Measurements from ENCODE around the gene GAS2L2. TPM values are rescaled to one million over a fixed set of nuclear protein-coding genes. Genes with fewer than 3 reads are reported as not detected.
A peak's percentile ranks its signal among the peaks of the same experiment; 100 is the strongest.
"Not testable (repeated sequence)": the region's sequence is repeated elsewhere in the genome, so short reads cannot be mapped to it uniquely, and the experiment has no call there.

Gene GAS2L2
- total and polyA plus RNA-seq, 5 donors from 2014 or later, result not detected

- peaks cover 43% of the 10 kb centered on the region for H3K36me3 ChIP-seq (ENCODE audit: control insufficient read depth, insufficient read depth, low read length)
- ATAC-seq (ENCODE audit: low read depth in 2 of 2) (peak in 1 of 2 donors; percentile 39), DNase-seq (no peak)
- H3K9me3 ChIP-seq (ENCODE audit: control insufficient read depth in 2 of 2, low read length in 2 of 2), result no peaks in the 10 kb centered on the region
- H3K4me3 ChIP-seq (ENCODE audit: low read depth, low read length), result peak overlapping the region; percentile 43
- Mint-ChIP-seq H3K9me3 (no peaks in the 10 kb centered on the region), H3K27ac (peak overlapping the region in 2 of 3 donors; percentile 21 to 70), H3K4me1 (peaks cover 13 to 64% (median 45%) of the 10 kb centered on the region in 4 donors), H3K27me3 (no peaks in the 10 kb centered on the region), H3K4me3 (peak overlapping the region in 1 of 4 donors; percentile 69), H3K36me3 (peaks cover 23% of the 10 kb centered on the region)
- no peak overlapping the region for H3K27ac ChIP-seq (ENCODE audit: insufficient read depth, low read length, poor library complexity, severe bottlenecking)
- no peaks in the 10 kb centered on the region for H3K27me3 ChIP-seq (ENCODE audit: control insufficient read depth, insufficient read depth, low read length)
- peaks cover 18% of the 10 kb centered on the region for H3K4me1 ChIP-seq (ENCODE audit: control insufficient read depth, insufficient read depth, low read length, poor library complexity, severe bottlenecking)
Measured at GRCh38 chr17:35708951-35709350, 44.1 kb downstream of the GAS2L2 start.

GRCh38 chr17:35708149-35708548, 44.9 kb downstream of the GAS2L2 start:
- ATAC-seq (ENCODE audit: low read depth in 2 of 2) (peak; percentile 44 to 47), DNase-seq (no peak)
- Mint-ChIP-seq H3K4me3 (peak overlapping the region in 1 of 4 donors; percentile 6), H3K27ac (peak overlapping the region in 2 of 3 donors; percentile 21 to 25), H3K4me1 (peaks cover 13 to 65% (median 46%) of the 10 kb centered on the region in 4 donors), H3K36me3 (peaks cover 23% of the 10 kb centered on the region), H3K27me3 (no peaks in the 10 kb centered on the region), H3K9me3 (no peaks in the 10 kb centered on the region)
- no peaks in the 10 kb centered on the region for H3K27me3 ChIP-seq (ENCODE audit: control insufficient read depth, insufficient read depth, low read length)
- peak overlapping the region; percentile 29 for H3K4me3 ChIP-seq (ENCODE audit: low read depth, low read length)
- H3K9me3 ChIP-seq (ENCODE audit: control insufficient read depth in 2 of 2, low read length in 2 of 2), result no peaks in the 10 kb centered on the region
- no peak overlapping the region for H3K27ac ChIP-seq (ENCODE audit: insufficient read depth, low read length, poor library complexity, severe bottlenecking)
- H3K36me3 ChIP-seq (ENCODE audit: control insufficient read depth, insufficient read depth, low read length), result peaks cover 38% of the 10 kb centered on the region
- H3K4me1 ChIP-seq (ENCODE audit: control insufficient read depth, insufficient read depth, low read length, poor library complexity, severe bottlenecking), result peaks cover 15% of the 10 kb centered on the region

GRCh38 chr17:35705705-35706104, 47.3 kb downstream of the GAS2L2 start:
- H3K9me3 Mint-ChIP-seq, result peaks cover 0 to 5% (median 0%) of the 10 kb centered on the region in 7 donors
- peaks cover 38% of the 10 kb centered on the region for H3K36me3 Mint-ChIP-seq
- H3K9me3 ChIP-seq (ENCODE audit: control insufficient read depth in 2 of 2, low read length in 2 of 2), result no peaks in the 10 kb centered on the region
- no peaks in the 10 kb centered on the region for H3K27me3 Mint-ChIP-seq
- H3K4me1 Mint-ChIP-seq, result peaks cover 19 to 60% (median 48%) of the 10 kb centered on the region in 4 donors
- H3K4me3 Mint-ChIP-seq, result no peak overlapping the region
- peaks cover 9% of the 10 kb centered on the region for H3K4me1 ChIP-seq (ENCODE audit: control insufficient read depth, insufficient read depth, low read length, poor library complexity, severe bottlenecking)
- H3K27me3 ChIP-seq (ENCODE audit: control insufficient read depth, insufficient read depth, low read length), result no peaks in the 10 kb centered on the region
- ATAC-seq (ENCODE audit: low read depth in 2 of 2), result no peak
- peaks cover 27% of the 10 kb centered on the region for H3K36me3 ChIP-seq (ENCODE audit: control insufficient read depth, insufficient read depth, low read length)
- H3K27ac Mint-ChIP-seq, result peak overlapping the region in 1 of 3 donors; percentile 31
- H3K27ac ChIP-seq (ENCODE audit: insufficient read depth, low read length, poor library complexity, severe bottlenecking), result no peak overlapping the region
- no peak for DNase-seq
- no peak overlapping the region for H3K4me3 ChIP-seq (ENCODE audit: low read depth, low read length)

GRCh38 chr17:35705230-35705629, 47.8 kb downstream of the GAS2L2 start:
- H3K9me3 Mint-ChIP-seq, result peaks cover 0 to 5% (median 0%) of the 10 kb centered on the region in 7 donors
- Histone ChIP-seq H3K9me3 (ENCODE audit: control insufficient read depth in 2 of 2, low read length in 2 of 2) (no peaks in the 10 kb centered on the region), H3K36me3 (ENCODE audit: control insufficient read depth, insufficient read depth, low read length) (peaks cover 23% of the 10 kb centered on the region), H3K27me3 (ENCODE audit: control insufficient read depth, insufficient read depth, low read length) (no peaks in the 10 kb centered on the region), H3K27ac (ENCODE audit: insufficient read depth, low read length, poor library complexity, severe bottlenecking) (no peak overlapping the region), H3K4me3 (ENCODE audit: low read depth, low read length) (no peak overlapping the region), H3K4me1 (ENCODE audit: control insufficient read depth, insufficient read depth, low read length, poor library complexity, severe bottlenecking) (peaks cover 9% of the 10 kb centered on the region)
- no peak overlapping the region for H3K4me3 Mint-ChIP-seq
- H3K27me3 Mint-ChIP-seq, result no peaks in the 10 kb centered on the region
- peak overlapping the region in 2 of 3 donors; percentile 33 to 40 for H3K27ac Mint-ChIP-seq
- H3K36me3 Mint-ChIP-seq, result peaks cover 33% of the 10 kb centered on the region
- H3K4me1 Mint-ChIP-seq, result peaks cover 19 to 60% (median 48%) of the 10 kb centered on the region in 4 donors
- ATAC-seq (ENCODE audit: low read depth in 2 of 2), result no peak
- no peak for DNase-seq

- peaks cover 27% of the 10 kb centered on the region for H3K36me3 Mint-ChIP-seq
- not testable (repeated sequence) for H3K4me3 ChIP-seq (ENCODE audit: low read depth, low read length); ATAC-seq (ENCODE audit: low read depth in 2 of 2); H3K4me1 ChIP-seq (ENCODE audit: control insufficient read depth, insufficient read depth, low read length, poor library complexity, severe bottlenecking); H3K4me3 Mint-ChIP-seq; H3K27me3 ChIP-seq (ENCODE audit: control insufficient read depth, insufficient read depth, low read length); H3K27me3 Mint-ChIP-seq; H3K27ac Mint-ChIP-seq; DNase-seq; H3K9me3 Mint-ChIP-seq; H3K27ac ChIP-seq (ENCODE audit: insufficient read depth, low read length, poor library complexity, severe bottlenecking); H3K9me3 ChIP-seq (ENCODE audit: control insufficient read depth in 2 of 2, low read length in 2 of 2)
- peaks cover 19 to 47% (median 38%) of the 10 kb centered on the region in 4 donors for H3K4me1 Mint-ChIP-seq
- H3K36me3 ChIP-seq (ENCODE audit: control insufficient read depth, insufficient read depth, low read length), result peaks cover 19% of the 10 kb centered on the region
Measured at GRCh38 chr17:35703308-35703707, 49.7 kb downstream of the GAS2L2 start.

- no peaks in the 10 kb centered on the region for H3K4me1 ChIP-seq (ENCODE audit: control insufficient read depth, insufficient read depth, low read length, poor library complexity, severe bottlenecking)
- no peaks in the 10 kb centered on the region for H3K27me3 ChIP-seq (ENCODE audit: control insufficient read depth, insufficient read depth, low read length)
- Mint-ChIP-seq H3K4me3 (no peak overlapping the region), H3K9me3 (peaks cover 0 to 5% (median 0%) of the 10 kb centered on the region in 7 donors), H3K36me3 (peaks cover 23% of the 10 kb centered on the region), H3K4me1 (peaks cover 12 to 30% (median 28%) of the 10 kb centered on the region in 4 donors), H3K27me3 (no peaks in the 10 kb centered on the region), H3K27ac (no peak overlapping the region)
- H3K4me3 ChIP-seq (ENCODE audit: low read depth, low read length), result no peak overlapping the region
- DNase-seq, result no peak
- no peak for ATAC-seq (ENCODE audit: low read depth in 2 of 2)
- H3K9me3 ChIP-seq (ENCODE audit: control insufficient read depth in 2 of 2, low read length in 2 of 2), result no peaks in the 10 kb centered on the region
- H3K36me3 ChIP-seq (ENCODE audit: control insufficient read depth, insufficient read depth, low read length), result peaks cover 28% of the 10 kb centered on the region
- H3K27ac ChIP-seq (ENCODE audit: insufficient read depth, low read length, poor library complexity, severe bottlenecking), result no peak overlapping the region
Measured at GRCh38 chr17:35701491-35701890, 51.5 kb downstream of the GAS2L2 start.

GRCh38 chr17:35700150-35700549, 52.9 kb downstream of the GAS2L2 start:
- ATAC-seq (ENCODE audit: low read depth in 2 of 2) (no peak), DNase-seq (no peak)
- Mint-ChIP-seq H3K36me3 (peaks cover 29% of the 10 kb centered on the region), H3K27ac (peak overlapping the region in 1 of 3 donors; percentile 41), H3K9me3 (peaks cover 0 to 5% (median 0%) of the 10 kb centered on the region in 7 donors), H3K4me1 (peaks cover 9 to 23% (median 17%) of the 10 kb centered on the region in 4 donors), H3K27me3 (no peaks in the 10 kb centered on the region), H3K4me3 (no peak overlapping the region)
- Histone ChIP-seq H3K4me3 (ENCODE audit: low read depth, low read length) (no peak overlapping the region), H3K27ac (ENCODE audit: insufficient read depth, low read length, poor library complexity, severe bottlenecking) (no peak overlapping the region), H3K4me1 (ENCODE audit: control insufficient read depth, insufficient read depth, low read length, poor library complexity, severe bottlenecking) (no peaks in the 10 kb centered on the region), H3K9me3 (ENCODE audit: control insufficient read depth in 2 of 2, low read length in 2 of 2) (no peaks in the 10 kb centered on the region), H3K27me3 (ENCODE audit: control insufficient read depth, insufficient read depth, low read length) (no peaks in the 10 kb centered on the region), H3K36me3 (ENCODE audit: control insufficient read depth, insufficient read depth, low read length) (peaks cover 34% of the 10 kb centered on the region)

- Histone ChIP-seq H3K9me3 (ENCODE audit: control insufficient read depth in 2 of 2, low read length in 2 of 2) (no peaks in the 10 kb centered on the region), H3K36me3 (ENCODE audit: control insufficient read depth, insufficient read depth, low read length) (peaks cover 46% of the 10 kb centered on the region), H3K4me3 (ENCODE audit: low read depth, low read length) (no peak overlapping the region), H3K4me1 (ENCODE audit: control insufficient read depth, insufficient read depth, low read length, poor library complexity, severe bottlenecking) (no peaks in the 10 kb centered on the region), H3K27me3 (ENCODE audit: control insufficient read depth, insufficient read depth, low read length) (no peaks in the 10 kb centered on the region), H3K27ac (ENCODE audit: insufficient read depth, low read length, poor library complexity, severe bottlenecking) (no peak overlapping the region)
- H3K4me1 Mint-ChIP-seq, result peaks cover 5 to 12% (median 6%) of the 10 kb centered on the region in 4 donors
- peaks cover 33% of the 10 kb centered on the region for H3K36me3 Mint-ChIP-seq
- no peak for DNase-seq
- no peak overlapping the region for H3K27ac Mint-ChIP-seq
- peaks cover 0 to 5% (median 0%) of the 10 kb centered on the region in 7 donors for H3K9me3 Mint-ChIP-seq
- no peaks in the 10 kb centered on the region for H3K27me3 Mint-ChIP-seq
- no peak overlapping the region for H3K4me3 Mint-ChIP-seq
- no peak for ATAC-seq (ENCODE audit: low read depth in 2 of 2)
Measured at GRCh38 chr17:35698800-35699199, 54.2 kb downstream of the GAS2L2 start.
